MM.1S (cell line): ENCODE results near the gene STK32B.

Source experiments
- CTCF ChIP-seq: fragments of 300-600 bp; sonication (generic); IDR thresholded peaks from 2 replicates; pipeline ENCODE4 v1.5.1; 2016; ENCODE audit warnings: antibody characterized with exemption, low read length, mixed read lengths
- EZH2 ChIP-seq: fragments of 300-600 bp; sonication (generic); optimal IDR thresholded peaks from 2 replicates; pipeline ENCODE3; 2017; ENCODE audit warnings: low read depth, mild to moderate bottlenecking, antibody characterized with exemption, low read length, mixed read lengths

DNA sequence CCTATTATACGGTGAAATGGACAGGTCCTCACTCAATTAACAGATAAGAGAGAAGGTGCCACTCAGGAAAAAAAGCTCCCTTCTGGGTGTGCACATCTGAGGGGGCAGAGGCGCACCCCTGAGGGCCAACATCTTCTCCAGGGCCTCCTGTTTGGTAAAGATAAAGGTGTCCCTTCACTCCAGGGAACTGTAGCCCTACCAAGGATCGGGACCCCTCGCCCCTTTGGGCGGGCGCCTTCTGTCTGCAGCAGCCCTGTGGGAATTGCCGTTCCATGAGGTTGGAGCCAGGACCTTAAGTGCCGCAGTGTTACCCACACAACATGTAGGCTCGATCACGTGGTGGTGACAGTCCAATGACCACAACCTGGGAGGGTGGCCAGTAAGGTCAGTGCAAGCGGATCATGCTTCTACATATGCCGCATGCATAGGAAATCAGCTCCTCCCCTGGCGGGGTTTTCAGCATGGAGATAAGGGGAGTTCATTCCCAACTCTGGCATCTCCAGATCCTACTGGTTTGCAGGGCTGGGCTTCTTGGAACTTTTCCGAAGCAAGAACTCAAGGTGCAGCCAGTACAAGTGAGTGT is 403.8 kb downstream of the STK32B start:
- TF ChIP-seq CTCF (no peak), EZH2 (no peak)
